Thoracic aorta (tissue), 2 donors: ENCODE results near the gene ST7. TPM values are rescaled to one million over a fixed set of nuclear protein-coding genes. Genes with fewer than 3 reads are reported as not detected.
"Not testable (repeated sequence)": the region's sequence is repeated elsewhere in the genome, so short reads cannot be mapped to it uniquely, and the experiment has no call there.

ENCODE experiments used
- ATAC-seq: fragments of 150-250 bp; one replicate; pipeline ENCODE4 v1.8.0; 2017; ENCODE audit warnings: low read depth; ENCODE audit not compliant: insufficient number of reproducible peaks, low FRiP score
- DNase-seq: peaks from one replicate; pipeline ENCODE4 v3.0.0-alpha.2; 2020; ENCODE audit warnings: low spot score
- H3K27ac ChIP-seq, 2 donors: fragments of 200-600 bp; sonication (generic); 1 replicate in 1 of 2; 2 replicates in 1 of 2; pipeline ENCODE4 v1.5.1; 2016; ENCODE audit warnings: mild to moderate bottlenecking in 2 of 2, moderate library complexity in 2 of 2
- H3K27me3 ChIP-seq: fragments of 200-600 bp; sonication (generic); replicated peaks from 2 replicates; pipeline ENCODE4 v1.6.0; 2016; ENCODE audit warnings: mild to moderate bottlenecking; ENCODE audit not compliant: insufficient read depth
- H3K36me3 ChIP-seq: fragments of 200-600 bp; sonication (generic); one replicate; pipeline ENCODE4 v1.5.1; 2016
- H3K4me1 ChIP-seq, 2 donors: fragments of 200-600 bp; sonication (generic); 1 replicate in 1 of 2; 2 replicates in 1 of 2; pipeline versions ENCODE4 v1.5.1 to v1.6.0; 2016; ENCODE audit warnings: low read depth in 2 of 2, mild to moderate bottlenecking in 1 of 2; ENCODE audit not compliant: control insufficient read depth in 1 of 2
- H3K4me3 ChIP-seq: fragments of 200-600 bp; sonication (generic); 2 replicates; pipeline ENCODE4 v1.5.1; 2016; ENCODE audit warnings: mild to moderate bottlenecking
- H3K9me3 ChIP-seq: fragments of 200-600 bp; sonication (generic); 2 replicates; pipeline ENCODE4 v1.5.1; 2016
- total RNA-seq, 2 donors: library from RNA; depleted of rRNA; stranded (reverse); fragments of >200 nt; gene quantifications; one replicate each; pipeline versions ENCODE4 v1.1.0 to v1.2.3, GENCODE V29; 2016
- TF ChIP-seq, protein P1 (sequence below): fragments of 200-600 bp; sonication (generic); IDR thresholded peaks from one replicate; pipeline ENCODE4 v1.5.1; 2019; ENCODE audit warnings: antibody characterized with exemption

The ST7 gene
- total RNA-seq, 2 donors from 2014 or later = 29.8 to 56.2 TPM

DNA sequence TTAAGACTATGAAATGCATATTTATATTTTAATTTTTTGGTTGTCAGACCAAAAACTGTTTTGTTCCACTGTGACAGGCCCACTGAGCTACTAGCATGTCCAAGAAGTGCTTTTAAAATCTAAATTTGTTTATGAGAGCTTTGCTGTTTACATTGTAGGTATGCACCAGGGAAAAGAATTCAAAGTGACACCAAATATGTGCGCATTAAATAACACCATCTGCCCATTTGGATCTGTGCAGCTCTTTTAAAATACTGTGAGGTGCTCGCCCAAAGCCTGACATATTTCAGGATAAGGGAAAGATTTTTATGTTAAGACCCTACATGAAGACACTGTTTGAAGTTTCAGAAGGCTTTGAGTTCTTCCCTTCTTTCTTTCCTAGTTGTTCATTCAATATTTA, 162.9 kb downstream of the ST7 start:
- no peak for ATAC-seq
- Histone ChIP-seq H3K27ac (no peak overlapping the region), H3K9me3 (no peaks in the 10 kb centered on the region), H3K4me1 (peaks cover 0 to 6% of the 10 kb centered on the region in 2 donors), H3K36me3 (no peaks in the 10 kb centered on the region), H3K27me3 (no peaks in the 10 kb centered on the region), H3K4me3 (no peak overlapping the region)
- TF ChIP-seq, protein P1, sequence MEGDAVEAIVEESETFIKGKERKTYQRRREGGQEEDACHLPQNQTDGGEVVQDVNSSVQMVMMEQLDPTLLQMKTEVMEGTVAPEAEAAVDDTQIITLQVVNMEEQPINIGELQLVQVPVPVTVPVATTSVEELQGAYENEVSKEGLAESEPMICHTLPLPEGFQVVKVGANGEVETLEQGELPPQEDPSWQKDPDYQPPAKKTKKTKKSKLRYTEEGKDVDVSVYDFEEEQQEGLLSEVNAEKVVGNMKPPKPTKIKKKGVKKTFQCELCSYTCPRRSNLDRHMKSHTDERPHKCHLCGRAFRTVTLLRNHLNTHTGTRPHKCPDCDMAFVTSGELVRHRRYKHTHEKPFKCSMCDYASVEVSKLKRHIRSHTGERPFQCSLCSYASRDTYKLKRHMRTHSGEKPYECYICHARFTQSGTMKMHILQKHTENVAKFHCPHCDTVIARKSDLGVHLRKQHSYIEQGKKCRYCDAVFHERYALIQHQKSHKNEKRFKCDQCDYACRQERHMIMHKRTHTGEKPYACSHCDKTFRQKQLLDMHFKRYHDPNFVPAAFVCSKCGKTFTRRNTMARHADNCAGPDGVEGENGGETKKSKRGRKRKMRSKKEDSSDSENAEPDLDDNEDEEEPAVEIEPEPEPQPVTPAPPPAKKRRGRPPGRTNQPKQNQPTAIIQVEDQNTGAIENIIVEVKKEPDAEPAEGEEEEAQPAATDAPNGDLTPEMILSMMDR = no peak
- no peak for DNase-seq

DNA sequence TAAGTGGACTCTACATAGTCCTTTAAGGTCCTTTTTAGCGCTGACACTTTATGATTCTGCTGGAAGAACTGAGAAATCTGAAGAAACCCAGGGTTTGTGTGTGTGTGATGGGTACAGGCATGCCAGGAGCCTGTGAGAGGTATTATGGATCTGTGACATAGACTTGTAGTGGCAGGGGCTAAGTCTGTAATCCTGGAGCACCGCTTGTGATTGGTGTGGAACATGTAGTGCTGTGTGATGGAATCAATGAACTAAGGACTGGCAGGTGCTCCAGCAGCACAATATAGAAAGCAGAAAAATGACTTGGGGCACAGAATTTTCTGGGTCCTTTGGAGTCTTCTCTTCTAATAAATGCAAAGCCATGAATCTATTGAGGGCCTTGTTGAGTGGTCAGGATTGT, 163.9 kb downstream of the ST7 start:
- ATAC-seq (no peak), DNase-seq (no peak)
- peaks cover 0 to 6% of the 10 kb centered on the region in 2 donors for H3K4me1 ChIP-seq
- H3K4me3 ChIP-seq = no peak overlapping the region
- H3K27ac ChIP-seq = no peak overlapping the region
- H3K36me3 ChIP-seq = no peaks in the 10 kb centered on the region
- TF ChIP-seq, protein P1 = no peak
- no peaks in the 10 kb centered on the region for H3K27me3 ChIP-seq
- no peaks in the 10 kb centered on the region for H3K9me3 ChIP-seq

DNA sequence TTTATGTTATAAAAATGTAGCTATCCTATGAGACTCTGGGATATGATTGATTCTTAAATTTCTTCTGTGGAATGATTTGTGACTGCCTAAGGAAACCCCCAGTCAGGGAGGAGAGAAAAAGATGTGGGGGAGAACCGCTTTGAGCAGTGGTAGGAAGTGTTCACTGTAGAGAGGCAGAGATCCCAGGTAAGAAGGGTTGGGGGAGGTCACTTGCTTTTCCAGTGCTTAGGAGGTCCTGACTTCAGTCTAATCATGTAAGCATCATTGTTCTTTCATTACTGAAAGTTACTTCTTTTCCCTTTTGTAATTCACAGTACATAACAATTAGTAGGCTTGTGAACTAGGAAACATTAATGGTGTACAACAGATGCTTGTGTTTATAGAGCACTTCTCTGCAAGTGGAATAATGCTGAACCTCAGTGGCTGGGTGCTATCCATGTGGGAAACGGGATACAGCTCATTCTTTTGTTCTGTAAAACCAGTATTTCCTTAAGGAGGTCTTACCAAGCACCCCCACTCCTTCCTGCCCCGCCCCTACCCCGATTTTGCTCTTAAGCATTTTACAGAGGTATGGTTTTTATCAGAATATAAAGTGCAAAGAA, 165.4 kb downstream of the ST7 start:
- Histone ChIP-seq H3K9me3 (no peaks in the 10 kb centered on the region), H3K27ac (no peak overlapping the region), H3K36me3 (no peaks in the 10 kb centered on the region), H3K4me3 (no peak overlapping the region), H3K27me3 (no peaks in the 10 kb centered on the region), H3K4me1 (peaks cover 7 to 20% of the 10 kb centered on the region in 2 donors)
- DNase-seq (no peak), ATAC-seq (no peak)
- TF ChIP-seq, protein P1 = no peak

DNA sequence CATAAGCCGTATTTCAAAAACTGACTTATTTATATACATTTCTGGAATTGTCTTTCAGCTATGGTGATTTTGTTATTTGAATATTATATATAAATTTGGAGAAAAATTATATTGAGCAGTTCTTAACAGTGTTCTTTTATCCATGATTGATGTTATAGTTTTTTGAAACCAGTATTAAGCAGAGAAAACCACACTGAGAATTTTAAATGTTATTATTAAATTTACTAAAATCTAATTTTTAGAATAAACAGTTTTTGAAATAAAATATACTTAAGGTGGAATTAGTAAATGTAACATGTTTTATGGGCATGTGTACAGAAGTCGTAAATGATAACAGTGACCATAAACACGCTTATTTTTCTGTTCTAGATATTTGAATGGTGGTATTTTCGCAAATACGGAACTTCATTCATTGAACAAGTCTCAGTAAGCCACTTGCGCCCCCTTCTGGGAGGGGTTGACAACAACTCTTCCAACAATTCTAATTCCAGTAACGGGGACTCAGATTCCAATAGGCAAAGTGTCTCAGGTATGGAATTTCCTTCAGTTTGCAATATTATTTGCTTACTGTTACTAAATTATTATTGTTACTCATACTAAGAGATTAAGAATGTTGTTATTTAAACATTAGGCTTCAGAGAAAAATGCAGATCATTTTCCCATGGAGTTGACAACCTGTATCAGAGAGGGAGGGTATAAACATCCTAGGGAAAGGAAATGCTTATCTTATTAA, 166.1 kb downstream of the ST7 start:
- peak; percentile 49 for DNase-seq
- H3K27ac ChIP-seq = no peak overlapping the region
- no peak for ATAC-seq
- H3K27me3 ChIP-seq = no peaks in the 10 kb centered on the region
- H3K4me3 ChIP-seq = no peak overlapping the region
- H3K9me3 ChIP-seq = no peaks in the 10 kb centered on the region
- no peaks in the 10 kb centered on the region for H3K36me3 ChIP-seq
- H3K4me1 ChIP-seq = peaks cover 12 to 26% of the 10 kb centered on the region in 2 donors
- TF ChIP-seq, protein P1 = peak; percentile 81

DNA sequence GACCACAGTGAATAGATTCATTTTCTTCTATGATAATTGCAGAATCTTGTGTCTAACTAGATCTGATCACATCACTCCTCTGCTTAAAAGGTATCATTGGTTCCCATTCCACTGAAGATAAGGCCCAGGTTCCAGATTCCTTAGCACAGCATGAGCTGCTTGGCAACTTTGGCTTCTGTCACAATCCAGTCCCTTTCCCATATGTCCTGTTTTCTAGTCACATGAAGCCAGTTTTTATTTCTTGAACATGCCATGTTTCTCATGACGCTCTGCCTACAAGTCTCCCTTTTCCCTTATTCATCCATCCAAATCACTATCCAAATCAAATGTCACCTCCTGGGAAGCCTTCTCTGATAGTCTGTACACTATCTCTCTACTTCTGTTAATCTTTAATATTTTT, 167.0 kb downstream of the ST7 start:
- H3K27me3 ChIP-seq, H3K36me3 ChIP-seq, DNase-seq, H3K27ac ChIP-seq, ATAC-seq, H3K4me3 ChIP-seq, H3K9me3 ChIP-seq: not testable (repeated sequence)
- H3K4me1 ChIP-seq = peaks cover 20 to 34% of the 10 kb centered on the region in 2 donors

DNA sequence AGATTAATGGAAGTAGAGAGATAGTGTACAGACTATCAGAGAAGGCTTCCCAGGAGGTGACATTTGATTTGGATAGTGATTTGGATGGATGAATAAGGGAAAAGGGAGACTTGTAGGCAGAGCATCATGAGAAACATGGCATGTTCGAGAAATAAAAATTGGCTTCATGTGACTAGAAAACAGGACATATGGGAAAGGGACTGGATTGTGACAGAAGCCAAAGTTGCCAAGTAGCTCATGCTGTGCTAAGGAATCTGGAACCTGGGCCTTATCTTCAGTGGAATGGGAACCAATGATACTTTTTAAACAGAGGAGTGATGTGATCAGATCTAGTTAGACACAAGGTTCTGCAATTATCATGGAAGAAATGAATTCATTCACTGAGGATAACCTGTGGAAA, 168.7 kb downstream of the ST7 start:
- not testable (repeated sequence) for H3K36me3 ChIP-seq, ATAC-seq, H3K27ac ChIP-seq, DNase-seq, H3K9me3 ChIP-seq, H3K4me3 ChIP-seq, H3K27me3 ChIP-seq
- peaks cover 23 to 44% of the 10 kb centered on the region in 2 donors for H3K4me1 ChIP-seq
